Type B pancreatic cell (in vitro differentiated cells): ENCODE measurements around the gene FAM180B. TPM values are rescaled to one million over a fixed set of nuclear protein-coding genes. Genes with fewer than 3 reads are reported as not detected.
"Not testable (repeated sequence)": the region's sequence is repeated elsewhere in the genome, so short reads cannot be mapped to it uniquely, and the experiment has no call there.

Experiments
- DNase-seq: peaks from one replicate; pipeline ENCODE4 v3.0.0; 2021; ENCODE audit warnings: mixed read lengths; ENCODE audit not compliant: unreplicated experiment; ENCODE audit errors: extremely low spot score
- H3K27ac Mint-ChIP-seq: 2 replicates; pipeline ENCODE4 v1.8.0; 2021; ENCODE audit warnings: mild to moderate bottlenecking, mixed read lengths
- H3K27me3 Mint-ChIP-seq: 2 replicates; pipeline ENCODE4 v1.8.0; 2021; ENCODE audit warnings: mixed read lengths
- H3K36me3 Mint-ChIP-seq: 2 replicates; pipeline ENCODE4 v1.8.0; 2021; ENCODE audit warnings: mixed read lengths
- H3K4me1 Mint-ChIP-seq: one replicate; pipeline ENCODE4 v1.8.0; 2021; ENCODE audit warnings: mixed read lengths; ENCODE audit not compliant: unreplicated experiment
- H3K4me3 Mint-ChIP-seq: 2 replicates; pipeline ENCODE4 v1.8.0; 2021; ENCODE audit warnings: mild to moderate bottlenecking, mixed read lengths
- H3K9me3 Mint-ChIP-seq: 2 replicates; pipeline ENCODE4 v1.8.0; 2021; ENCODE audit warnings: mixed read lengths
- total RNA-seq: library from RNA; stranded (reverse); gene quantifications from 2 replicates; pipeline ENCODE4 v1.2.1, GENCODE V29; 2021; ENCODE audit warnings: low replicate concordance
- TF ChIP-seq, protein P1 (sequence below): fragments of 200-600 bp; sonication (generic); conservative IDR thresholded peaks from 2 replicates; pipeline ENCODE4 v1.5.0; 2021; ENCODE audit warnings: antibody characterized with exemption, mild to moderate bottlenecking

Gene FAM180B
- total RNA-seq, 1 donor from 2014 or later, result 0.43 TPM

DNA sequence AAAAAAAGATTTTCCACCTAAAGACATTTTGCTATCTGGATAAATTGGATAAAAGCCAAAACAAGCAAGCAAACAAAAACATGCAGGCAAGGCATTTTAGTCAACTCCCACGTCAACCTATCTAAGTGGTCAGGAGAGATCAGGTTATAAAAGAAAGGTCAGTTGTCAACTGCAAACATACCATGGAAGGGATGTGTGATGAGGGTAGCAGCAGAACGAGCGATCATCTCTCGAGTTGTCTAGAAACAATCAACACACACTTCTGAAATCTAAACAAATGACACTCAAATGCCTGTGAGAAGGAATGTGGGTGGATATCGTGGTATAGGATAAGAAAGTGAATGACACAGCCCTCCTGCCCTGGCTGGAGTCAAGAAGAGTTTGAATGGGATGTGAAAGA is 45.0 kb downstream of the FAM180B start:
- no peaks in the 10 kb centered on the region for H3K9me3 Mint-ChIP-seq
- no peaks in the 10 kb centered on the region for H3K27me3 Mint-ChIP-seq
- H3K27ac Mint-ChIP-seq, result no peak overlapping the region
- peaks cover 29% of the 10 kb centered on the region for H3K36me3 Mint-ChIP-seq
- no peaks in the 10 kb centered on the region for H3K4me1 Mint-ChIP-seq
- TF ChIP-seq, protein P1, sequence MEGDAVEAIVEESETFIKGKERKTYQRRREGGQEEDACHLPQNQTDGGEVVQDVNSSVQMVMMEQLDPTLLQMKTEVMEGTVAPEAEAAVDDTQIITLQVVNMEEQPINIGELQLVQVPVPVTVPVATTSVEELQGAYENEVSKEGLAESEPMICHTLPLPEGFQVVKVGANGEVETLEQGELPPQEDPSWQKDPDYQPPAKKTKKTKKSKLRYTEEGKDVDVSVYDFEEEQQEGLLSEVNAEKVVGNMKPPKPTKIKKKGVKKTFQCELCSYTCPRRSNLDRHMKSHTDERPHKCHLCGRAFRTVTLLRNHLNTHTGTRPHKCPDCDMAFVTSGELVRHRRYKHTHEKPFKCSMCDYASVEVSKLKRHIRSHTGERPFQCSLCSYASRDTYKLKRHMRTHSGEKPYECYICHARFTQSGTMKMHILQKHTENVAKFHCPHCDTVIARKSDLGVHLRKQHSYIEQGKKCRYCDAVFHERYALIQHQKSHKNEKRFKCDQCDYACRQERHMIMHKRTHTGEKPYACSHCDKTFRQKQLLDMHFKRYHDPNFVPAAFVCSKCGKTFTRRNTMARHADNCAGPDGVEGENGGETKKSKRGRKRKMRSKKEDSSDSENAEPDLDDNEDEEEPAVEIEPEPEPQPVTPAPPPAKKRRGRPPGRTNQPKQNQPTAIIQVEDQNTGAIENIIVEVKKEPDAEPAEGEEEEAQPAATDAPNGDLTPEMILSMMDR, result no peak
- no peak overlapping the region for H3K4me3 Mint-ChIP-seq
- no peak for DNase-seq

DNA sequence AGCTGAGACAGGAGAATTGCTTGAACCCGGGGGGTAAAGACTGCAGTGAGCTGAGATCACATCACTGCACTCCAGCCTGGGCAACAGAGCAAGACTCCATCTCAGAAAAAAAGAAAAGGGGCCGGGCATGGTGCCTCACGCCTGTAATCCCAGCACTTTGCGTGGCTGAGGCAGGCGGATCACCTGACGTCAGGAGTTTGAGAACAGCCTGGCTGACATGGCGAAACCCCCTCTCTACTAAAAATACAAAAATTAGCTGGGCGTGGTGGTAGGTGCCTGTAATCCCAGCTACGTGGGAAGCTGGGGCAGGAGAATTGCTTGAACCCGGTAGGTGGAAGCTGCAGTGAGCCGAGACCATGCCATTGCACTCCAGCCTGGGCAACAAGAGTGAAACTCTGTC is 49.9 kb downstream of the FAM180B start:
- H3K4me3 Mint-ChIP-seq, H3K27ac Mint-ChIP-seq, H3K27me3 Mint-ChIP-seq, DNase-seq, H3K9me3 Mint-ChIP-seq: not testable (repeated sequence)
- H3K4me1 Mint-ChIP-seq, result peaks cover 11% of the 10 kb centered on the region
- H3K36me3 Mint-ChIP-seq, result peaks cover 24% of the 10 kb centered on the region

Other genes starting within 250 kb of the FAM180B start
- 0.40 and 1.8 TPM in 2 replicates for gene MYBPC3, start 234.0 kb upstream of the FAM180B start, total RNA-seq
- gene SPI1, start 208.1 kb upstream of the FAM180B start, total RNA-seq, result not detected in 2 replicates
- 28.7 and 44.8 TPM in 2 replicates for gene SLC39A13, start 178.1 kb upstream of the FAM180B start, total RNA-seq
- gene PSMC3, start 160.2 kb upstream of the FAM180B start, total RNA-seq, result 104 and 141 TPM in 2 replicates
- 0.19 and 0.39 TPM in 2 replicates for gene RAPSN, start 137.5 kb upstream of the FAM180B start, total RNA-seq
- gene CELF1, start 33.5 kb upstream of the FAM180B start, total RNA-seq, result 97.8 and 125 TPM in 2 replicates
- gene PTPMT1, start 21.1 kb upstream of the FAM180B start, total RNA-seq, result 43.6 and 58.4 TPM in 2 replicates
- gene KBTBD4, start 7.7 kb upstream of the FAM180B start, total RNA-seq, result 14.5 and 18.0 TPM in 2 replicates
- gene NDUFS3, start 7.6 kb upstream of the FAM180B start, total RNA-seq, result 150 and 161 TPM in 2 replicates
- 0.43 and 11.7 TPM in 2 replicates for gene C1QTNF4, start 7.7 kb downstream of the FAM180B start, total RNA-seq
- gene MTCH2, start 55.9 kb downstream of the FAM180B start, total RNA-seq, result 96.1 and 134 TPM in 2 replicates
- gene AGBL2, start 128.7 kb downstream of the FAM180B start, total RNA-seq, result 5.8 and 5.9 TPM in 2 replicates
- gene FNBP4, start 180.7 kb downstream of the FAM180B start, total RNA-seq, result 93.4 and 120 TPM in 2 replicates